ENCODE data around the gene MT4.
"Not testable (repeated sequence)": the region's sequence is repeated elsewhere in the genome, so short reads cannot be mapped to it uniquely, and the experiment has no call there.

Gene MT4

GRCh38 chr16:56559109-56559508, 5.8 kb upstream of the MT4 start:
- no peak for DNase-seq

GRCh38 chr16:56560447-56560846, 4.4 kb upstream of the MT4 start:
- no peak for DNase-seq

GRCh38 chr16:56561126-56561525, 3.7 kb upstream of the MT4 start:
- DNase-seq = no peak

- DNase-seq = no peak
These were observed 5.1 kb downstream of the MT4 start for GRCh38 chr16:56569971-56570370.

GRCh38 chr16:56571525-56571924, 6.7 kb downstream of the MT4 start:
- no peak for DNase-seq

GRCh38 chr16:56574625-56575024, 9.8 kb downstream of the MT4 start:
- no peak for DNase-seq

- peak; percentile 24 for DNase-seq
These were observed 11.9 kb downstream of the MT4 start for GRCh38 chr16:56576585-56577299.

- DNase-seq = no peak
These were observed 12.4 kb downstream of the MT4 start for GRCh38 chr16:56577300-56577625.

- DNase-seq = no peak
These were observed 15.6 kb downstream of the MT4 start for GRCh38 chr16:56580391-56581048.

GRCh38 chr16:56582911-56583310, 18.0 kb downstream of the MT4 start:
- not testable (repeated sequence) for DNase-seq

- DNase-seq = no peak
These were observed 18.7 kb downstream of the MT4 start for GRCh38 chr16:56583351-56584168.

- DNase-seq = no peak
These were observed 19.4 kb downstream of the MT4 start for GRCh38 chr16:56584276-56584675.

- no peak for DNase-seq
These were observed 23.9 kb downstream of the MT4 start for GRCh38 chr16:56588781-56589140.

- no peak for DNase-seq
These were observed 24.5 kb downstream of the MT4 start, which contains the start of gene MT3 for GRCh38 chr16:56589141-56590039. MT3 (plus strand) TSS chr16:56589528; CDS start chr16:56589591, 63 bp downstream.

GRCh38 chr16:56591377-56592060, 26.6 kb downstream of the MT4 start:
- no peak for DNase-seq

GRCh38 chr16:56593573-56594291, 28.9 kb downstream of the MT4 start:
- DNase-seq = no peak

- DNase-seq = no peak
These were observed 29.4 kb downstream of the MT4 start for GRCh38 chr16:56594292-56594619.

- peak; percentile 43 for DNase-seq
These were observed 35.6 kb downstream of the MT4 start for GRCh38 chr16:56600398-56600999.

- DNase-seq = no peak
These were observed 36.5 kb downstream of the MT4 start for GRCh38 chr16:56601325-56601724.

GRCh38 chr16:56603589-56603988, 38.7 kb downstream of the MT4 start:
- DNase-seq = no peak

- DNase-seq = no peak
These were observed 40.1 kb downstream of the MT4 start for GRCh38 chr16:56604966-56605365.
